SU-DHL-6 (cell line): ENCODE data around the gene PTPRN2.

Source experiments
- H2AFZ ChIP-seq: fragments of 200-600 bp; sonication (generic); 2 replicates; pipeline ENCODE4 v1.6.1; 2014; ENCODE audit warnings: low read depth, mild to moderate bottlenecking, moderate library complexity, mixed read lengths, antibody characterized with exemption, low read length; ENCODE audit not compliant: severe bottlenecking
- H3F3A ChIP-seq: fragments of 200-600 bp; shearing (Covaris generic); 2 replicates; pipeline ENCODE4 v1.6.0; 2016; ENCODE audit warnings: antibody characterized with exemption, mild to moderate bottlenecking; ENCODE audit not compliant: insufficient read depth
- H3K27ac ChIP-seq: fragments of 200-600 bp; sonication (generic); 2 replicates; pipeline ENCODE4 v1.5.1; 2016; ENCODE audit warnings: low read depth, mild to moderate bottlenecking, low read length, moderate library complexity, mixed read lengths
- H3K27me3 ChIP-seq: fragments of 200-600 bp; sonication (generic), shearing (Covaris generic); 2 replicates; pipeline ENCODE4 v1.6.0; 2014; ENCODE audit warnings: mild to moderate bottlenecking, low read length
- H3K36me3 ChIP-seq: fragments of 200-600 bp; sonication (generic); 2 replicates; pipeline ENCODE4 v1.6.1; 2014; ENCODE audit warnings: mild to moderate bottlenecking, low read length, mixed read lengths
- H3K4me2 ChIP-seq: fragments of 300-600, 200-600 bp; shearing (Covaris generic), sonication (generic); 2 replicates; pipeline ENCODE4 v1.6.0; 2014; ENCODE audit warnings: low read length, low read depth, mild to moderate bottlenecking; ENCODE audit not compliant: poor library complexity, severe bottlenecking
- H3K4me3 ChIP-seq: fragments of 200-600 bp; sonication (generic); 2 replicates; pipeline ENCODE4 v1.5.1; 2014; ENCODE audit warnings: antibody characterized with exemption, low read length, mild to moderate bottlenecking, mixed read lengths; ENCODE audit not compliant: insufficient read depth, poor library complexity, severe bottlenecking
- H3K79me2 ChIP-seq: fragments of 200-600 bp; sonication (generic); 2 replicates; pipeline ENCODE4 v1.6.1; 2014; ENCODE audit warnings: mild to moderate bottlenecking, low read length, moderate library complexity; ENCODE audit not compliant: insufficient read depth
- H3K9ac ChIP-seq: fragments of 200-600 bp; sonication (generic); 2 replicates; pipeline ENCODE4 v1.7.0; 2014; ENCODE audit warnings: mild to moderate bottlenecking, low read length
- H3K9me2 ChIP-seq: fragments of 200-600 bp; sonication (generic); replicated peaks from 2 replicates; pipeline ENCODE4 v1.6.1; 2014; ENCODE audit warnings: low read length; ENCODE audit not compliant: insufficient read depth
- H3K9me3 ChIP-seq: fragments of 200-600 bp; sonication (generic); 2 replicates; pipeline ENCODE4 v1.6.1; 2014; ENCODE audit warnings: low read length, mixed read lengths; ENCODE audit not compliant: insufficient read depth
- H4K20me1 ChIP-seq: fragments of 200-600 bp; sonication (generic); 2 replicates; pipeline ENCODE4 v1.6.1; 2014; ENCODE audit warnings: low read depth, mild to moderate bottlenecking, antibody characterized with exemption, low read length, moderate library complexity, mixed read lengths
- CTCF ChIP-seq: fragments of 200-600 bp; sonication (generic); IDR thresholded peaks from one replicate; pipeline ENCODE4 v1.5.1; 2017; ENCODE audit warnings: antibody characterized with exemption, mild to moderate bottlenecking, low read length, moderate library complexity; ENCODE audit not compliant: insufficient read depth, poor library complexity, severe bottlenecking
- EZH2phosphoT487 ChIP-seq: fragments of 200-600 bp; sonication (generic), shearing (Covaris generic); conservative IDR thresholded peaks from 2 replicates; pipeline ENCODE4 v1.6.1; 2018; ENCODE audit warnings: mild to moderate bottlenecking, antibody characterized with exemption, low read length, moderate library complexity, mixed read lengths

Gene PTPRN2

GRCh38 chr7:157951300-157952049 is 636.1 kb downstream of the PTPRN2 start:
- H4K20me1 ChIP-seq: no peaks in the 10 kb centered on the region
- H3K4me2 ChIP-seq: no peak overlapping the region
- no peak overlapping the region for H2AFZ ChIP-seq
- H3K9me3 ChIP-seq: no peaks in the 10 kb centered on the region
- H3K79me2 ChIP-seq: no peaks in the 10 kb centered on the region
- no peak overlapping the region for H3K27ac ChIP-seq
- no peak overlapping the region for H3K4me3 ChIP-seq
- H3K27me3 ChIP-seq: no peaks in the 10 kb centered on the region
- TF ChIP-seq EZH2phosphoT487 (no peak), CTCF (no peak)
- no peaks in the 10 kb centered on the region for H3K9me2 ChIP-seq
- no peak overlapping the region for H3K9ac ChIP-seq
- H3K36me3 ChIP-seq: no peaks in the 10 kb centered on the region
- H3F3A ChIP-seq: no peaks in the 10 kb centered on the region

GRCh38 chr7:157949711-157950110 is 637.9 kb downstream of the PTPRN2 start:
- Histone ChIP-seq H3K4me2 (no peak overlapping the region), H3K4me3 (no peak overlapping the region), H3K27me3 (no peaks in the 10 kb centered on the region), H3K79me2 (no peaks in the 10 kb centered on the region), H3K9ac (no peak overlapping the region), H2AFZ (no peak overlapping the region), H3K27ac (no peak overlapping the region), H4K20me1 (no peaks in the 10 kb centered on the region), H3K9me3 (no peaks in the 10 kb centered on the region), H3K9me2 (no peaks in the 10 kb centered on the region), H3F3A (no peaks in the 10 kb centered on the region), H3K36me3 (no peaks in the 10 kb centered on the region)
- TF ChIP-seq CTCF (no peak), EZH2phosphoT487 (no peak)

- Histone ChIP-seq H4K20me1 (no peaks in the 10 kb centered on the region), H3K4me2 (no peak overlapping the region), H3K27me3 (no peaks in the 10 kb centered on the region), H3K9ac (no peak overlapping the region), H3K9me2 (no peaks in the 10 kb centered on the region), H3K9me3 (no peaks in the 10 kb centered on the region), H3K27ac (no peak overlapping the region), H3F3A (no peaks in the 10 kb centered on the region), H3K79me2 (no peaks in the 10 kb centered on the region), H2AFZ (no peak overlapping the region), H3K4me3 (no peak overlapping the region), H3K36me3 (no peaks in the 10 kb centered on the region)
- TF ChIP-seq CTCF (no peak), EZH2phosphoT487 (no peak)
Observed at GRCh38 chr7:157947504-157947903, 640.1 kb downstream of the PTPRN2 start.
